GM19025 (cell line): ENCODE results near the gene ULK4.
"Not testable (repeated sequence)": the region's sequence is repeated elsewhere in the genome, so short reads cannot be mapped to it uniquely, and the experiment has no call there.

ENCODE experiments used
- ATAC-seq: cut with Tn5 transposase; IDR thresholded peaks from one replicate; pipeline ENCODE4 v1.9.1; 2021; ENCODE audit warnings: mild to moderate bottlenecking, low read depth, moderate library complexity; ENCODE audit not compliant: unreplicated experiment

Gene ULK4

DNA sequence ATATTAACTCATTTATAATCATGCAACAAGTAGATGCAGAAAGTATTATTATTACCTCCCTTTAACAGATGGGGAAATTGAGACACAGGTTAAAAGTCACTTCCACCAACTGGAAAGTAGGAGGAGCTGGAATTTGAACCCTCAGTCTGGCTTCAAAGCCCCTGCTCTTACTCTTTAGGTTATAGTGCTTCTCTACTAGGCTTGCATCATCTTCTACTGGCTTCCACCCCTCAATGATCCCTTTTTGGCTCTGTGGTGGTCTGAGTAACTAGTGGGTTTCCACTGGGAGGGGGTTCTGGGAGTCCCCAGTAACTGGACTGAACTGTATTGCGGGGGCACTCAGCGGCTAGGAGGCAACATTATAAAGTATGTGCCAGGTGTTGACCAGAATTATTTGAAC is 671.6 kb downstream of the ULK4 start:
- no peak for ATAC-seq

DNA sequence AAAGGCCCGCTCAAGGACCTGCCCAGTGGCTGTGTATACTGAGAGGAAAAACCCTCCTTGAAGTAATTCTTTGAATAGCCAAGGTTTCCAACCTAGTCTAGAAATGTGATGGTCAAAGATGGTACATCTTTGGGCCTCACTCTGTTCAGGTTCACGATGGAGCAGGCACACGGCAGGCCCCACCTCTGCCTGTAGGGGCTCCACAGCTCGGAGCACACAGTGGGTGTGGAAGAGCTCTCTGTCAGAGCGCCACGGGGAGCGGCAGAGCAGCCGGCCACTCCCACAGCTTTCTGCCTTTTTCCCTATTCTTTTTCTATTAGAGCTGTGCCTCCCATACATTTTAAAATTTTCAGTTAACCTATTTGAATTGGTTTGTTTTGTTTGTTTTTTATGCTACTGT is 673.1 kb downstream of the ULK4 start:
- ATAC-seq: no peak

DNA sequence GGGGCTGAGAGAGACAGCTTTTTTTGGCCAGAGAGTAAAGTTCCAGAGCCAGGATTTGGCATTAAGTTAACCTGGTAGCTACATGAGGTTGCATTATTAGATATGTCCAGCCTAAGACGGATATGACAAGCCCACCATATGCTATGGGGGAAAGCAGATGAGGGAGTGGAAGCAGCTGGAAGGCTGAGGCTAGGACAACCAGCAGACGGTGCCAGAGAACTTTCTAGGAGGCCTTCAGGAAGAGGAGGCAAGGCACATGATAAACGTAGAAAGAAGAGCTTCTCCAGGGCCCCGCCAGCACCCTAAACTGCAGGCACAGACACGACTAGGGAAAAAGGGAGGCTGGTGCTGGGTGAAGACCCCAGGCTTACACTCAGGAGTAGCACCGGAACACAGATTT is 675.6 kb downstream of the ULK4 start:
- no peak for ATAC-seq

DNA sequence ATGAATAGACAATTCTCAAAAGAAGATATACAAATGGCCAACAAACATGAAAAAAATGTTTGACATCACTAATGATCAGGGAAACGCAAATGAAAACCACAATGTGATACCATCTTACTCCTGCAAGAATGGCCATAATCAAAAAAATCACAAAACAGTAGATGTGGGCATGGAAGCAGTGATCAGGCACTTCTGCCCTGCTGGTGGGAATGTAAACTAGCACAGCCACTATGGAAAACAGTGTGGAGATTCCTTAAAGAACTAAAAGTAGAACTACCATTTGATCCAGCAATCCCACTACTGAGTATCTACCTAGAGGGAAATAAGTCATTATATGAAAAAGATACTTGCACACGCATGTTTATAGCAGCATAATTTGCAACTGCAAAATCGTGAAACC is 677.0 kb downstream of the ULK4 start:
- not testable (repeated sequence) for ATAC-seq

DNA sequence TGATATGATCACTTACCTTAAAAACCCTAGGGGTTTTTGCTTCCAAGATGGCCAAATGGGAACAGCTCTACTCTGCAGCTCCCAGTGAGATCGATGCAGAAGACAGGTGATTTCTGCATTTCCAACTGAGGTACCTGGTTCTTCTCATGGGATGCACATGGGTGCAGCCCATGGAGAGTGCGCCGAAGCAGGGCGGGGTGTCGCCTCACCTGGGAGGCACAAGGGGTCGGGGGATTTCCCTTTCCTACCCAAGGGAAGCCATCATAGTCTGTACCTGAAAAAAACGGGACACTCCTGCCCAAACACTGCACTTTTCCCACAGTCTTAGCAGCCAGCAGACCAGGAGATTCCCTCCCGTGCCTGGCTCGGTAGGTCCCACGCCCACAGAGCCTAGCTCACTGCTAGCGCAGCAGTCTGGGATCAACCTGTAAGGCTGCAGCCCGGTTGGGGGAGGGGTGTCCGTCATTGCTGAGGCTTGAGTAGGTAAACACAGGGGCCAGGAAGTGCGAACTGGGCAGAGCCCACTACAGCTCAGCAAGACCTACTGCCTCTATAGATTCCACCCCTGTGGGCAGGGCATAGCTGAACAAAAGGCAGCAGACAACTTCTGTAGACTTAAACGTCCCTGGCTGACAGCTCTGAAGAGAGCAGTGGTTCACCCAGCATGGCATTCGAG is 684.0 kb downstream of the ULK4 start:
- no peak for ATAC-seq

DNA sequence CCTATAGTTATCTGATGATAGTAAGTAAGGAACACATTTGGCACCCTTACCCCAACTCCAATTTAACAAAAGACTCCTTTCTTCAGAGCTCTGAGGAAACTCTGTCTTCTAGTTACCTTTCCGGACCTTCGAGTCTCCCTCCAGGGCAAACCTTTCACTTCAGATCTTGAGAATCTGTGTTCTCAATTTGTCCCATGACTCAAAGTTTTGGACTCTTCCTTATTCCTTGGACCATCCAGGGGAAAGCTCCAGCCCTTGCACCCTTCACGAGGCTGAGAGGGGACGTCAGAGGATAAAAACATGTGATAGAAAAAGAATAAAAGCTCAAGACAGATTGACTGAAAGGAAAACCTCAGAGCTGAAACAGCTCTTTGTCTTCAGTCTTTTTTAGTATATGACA is 685.7 kb downstream of the ULK4 start:
- no peak for ATAC-seq

DNA sequence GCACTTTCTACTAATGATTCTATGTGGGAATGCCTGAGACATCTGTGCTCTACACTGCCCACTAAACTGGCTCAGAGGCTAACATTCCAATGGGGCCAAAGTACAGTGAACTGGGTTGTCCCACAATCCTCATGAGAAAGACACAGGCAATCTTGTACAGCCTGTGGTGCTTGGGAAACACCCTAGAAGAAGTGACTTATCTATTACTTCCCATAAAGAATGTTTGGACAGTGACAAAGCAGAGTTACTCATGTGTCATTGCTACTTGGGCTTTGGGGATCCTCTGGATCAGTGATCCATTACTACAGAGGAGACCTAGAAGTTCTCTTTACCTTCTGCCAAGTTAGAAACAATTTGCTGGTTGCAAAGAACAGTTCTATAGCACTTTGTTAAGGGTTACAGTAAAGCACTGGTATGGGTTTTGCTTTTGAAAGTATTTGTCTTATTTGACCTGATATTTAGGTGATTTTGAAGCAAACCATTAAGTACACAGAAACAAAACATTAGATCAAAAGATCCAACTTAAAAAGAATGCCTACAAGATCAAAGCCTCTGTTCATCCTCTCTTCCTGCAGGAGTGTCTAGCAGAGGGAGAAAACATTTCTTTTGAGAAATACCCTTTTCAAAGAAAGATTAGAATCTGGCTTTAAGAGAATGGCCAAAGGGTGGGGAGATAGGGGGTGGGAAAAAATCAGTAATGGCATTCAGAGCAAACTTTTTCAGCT is 686.8 kb downstream of the ULK4 start:
- ATAC-seq: no peak

DNA sequence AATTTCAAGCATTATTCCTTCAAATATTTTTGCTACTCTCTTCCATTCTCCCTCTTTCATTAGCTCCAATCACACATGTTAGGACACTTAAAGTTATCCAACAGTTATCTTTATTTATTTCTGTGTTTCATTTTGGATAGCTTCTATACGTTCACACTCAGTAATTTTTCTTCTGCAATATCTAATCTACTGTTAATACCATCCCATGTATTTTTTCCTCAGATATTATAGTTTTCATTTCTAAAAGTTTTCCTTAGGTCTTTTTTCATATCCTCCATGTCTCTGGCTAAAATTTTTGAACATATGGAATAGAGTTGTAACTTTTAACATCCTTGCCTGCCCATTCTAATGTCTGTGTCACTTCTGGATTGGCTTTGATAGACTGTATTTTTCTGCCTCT is 689.2 kb downstream of the ULK4 start:
- ATAC-seq: no peak

DNA sequence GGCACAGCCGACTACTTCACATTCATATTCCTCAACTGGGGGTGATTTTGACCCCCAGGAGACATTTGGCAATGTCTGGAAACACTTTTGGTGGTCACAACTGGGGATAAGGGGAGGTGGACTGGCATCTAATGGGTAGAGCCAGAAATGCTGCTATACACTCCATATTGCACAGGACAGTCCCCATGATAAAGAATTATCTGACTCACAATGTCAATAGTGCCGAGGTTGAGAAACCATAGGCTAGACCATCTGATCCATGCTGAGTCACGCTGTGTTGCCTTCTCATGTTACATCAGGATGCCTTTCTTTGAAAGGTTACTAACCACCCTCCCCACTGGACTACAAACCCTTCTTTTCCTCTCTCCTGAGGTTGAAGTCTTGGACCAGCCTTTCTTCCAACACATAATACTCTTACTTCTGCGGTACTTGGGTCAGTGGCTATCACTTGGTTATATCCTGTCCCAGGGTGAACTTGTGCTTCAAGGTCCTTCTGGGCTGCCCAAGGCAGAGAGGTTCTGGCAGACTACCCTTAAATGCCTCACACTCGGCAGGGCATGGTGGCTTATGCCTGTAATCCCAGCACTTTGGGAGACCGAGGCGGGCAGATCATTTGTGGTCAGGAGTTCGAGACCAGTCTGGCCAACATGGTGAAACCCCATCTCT is 693.8 kb downstream of the ULK4 start:
- no peak for ATAC-seq

DNA sequence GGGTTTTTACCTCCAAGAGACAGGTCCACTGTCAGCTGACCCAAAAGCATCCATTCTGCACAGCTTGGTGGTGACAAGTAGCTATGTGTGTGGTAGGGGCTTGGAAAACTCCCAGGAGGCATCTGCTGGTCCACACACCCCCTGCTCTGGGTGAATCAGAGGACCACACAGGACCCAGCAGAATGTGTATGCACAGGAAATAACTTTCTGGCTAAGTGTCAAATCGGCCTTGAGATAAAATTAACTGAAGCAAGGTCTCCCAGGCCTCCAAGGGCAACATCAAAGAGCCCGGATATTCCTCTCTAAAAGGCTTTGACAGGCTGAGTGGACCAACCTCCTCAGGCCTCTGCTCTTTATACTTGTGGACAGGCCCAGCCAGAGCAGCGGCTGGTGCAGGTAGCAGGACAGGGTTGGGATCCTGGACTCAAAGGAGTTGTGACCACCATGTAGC is 696.1 kb downstream of the ULK4 start:
- no peak for ATAC-seq

DNA sequence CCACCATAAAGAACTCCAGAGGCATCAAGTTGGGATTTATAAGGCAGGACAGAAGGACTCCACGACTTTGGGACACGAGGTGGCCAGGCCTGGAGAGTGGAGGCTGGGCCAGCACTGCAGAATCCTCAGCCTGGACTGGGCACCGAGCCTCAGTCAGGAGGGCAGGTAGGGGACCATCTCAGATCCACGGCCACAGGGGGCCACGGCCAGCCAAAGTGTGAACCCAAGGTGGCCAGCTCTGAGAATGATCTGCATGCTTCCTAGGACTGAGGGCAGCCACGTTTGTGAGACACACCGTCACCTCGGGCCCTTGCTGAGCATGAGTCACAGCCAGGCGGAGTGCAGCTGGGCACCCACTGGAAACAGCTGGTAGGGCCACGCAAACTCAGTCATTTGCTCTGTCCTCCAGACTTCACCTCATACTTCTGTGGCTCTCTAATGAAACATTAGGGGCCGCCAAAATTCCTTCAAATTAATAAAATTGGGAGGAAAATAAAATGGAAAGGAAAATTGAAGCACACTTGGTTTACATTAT is 696.8 kb downstream of the ULK4 start:
- no peak for ATAC-seq

DNA sequence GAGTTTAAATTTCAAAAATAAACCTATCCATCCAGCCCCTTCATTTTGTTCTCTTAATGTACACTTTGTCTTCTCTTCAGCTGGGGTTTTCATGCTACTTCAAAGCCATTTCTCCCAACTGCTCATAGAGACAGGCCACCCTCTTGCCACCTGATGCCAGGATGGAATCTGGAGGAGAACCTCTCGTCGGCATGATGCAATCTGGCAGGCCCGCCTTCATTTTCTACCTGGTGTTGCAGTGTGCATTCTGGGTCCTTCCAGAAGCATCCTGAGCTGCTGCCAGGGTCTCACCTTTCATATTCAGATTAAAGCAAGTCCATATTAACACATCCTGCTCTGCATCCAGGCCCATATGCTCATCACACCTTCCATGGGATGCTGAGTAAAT is 701.8 kb downstream of the ULK4 start:
- no peak for ATAC-seq

DNA sequence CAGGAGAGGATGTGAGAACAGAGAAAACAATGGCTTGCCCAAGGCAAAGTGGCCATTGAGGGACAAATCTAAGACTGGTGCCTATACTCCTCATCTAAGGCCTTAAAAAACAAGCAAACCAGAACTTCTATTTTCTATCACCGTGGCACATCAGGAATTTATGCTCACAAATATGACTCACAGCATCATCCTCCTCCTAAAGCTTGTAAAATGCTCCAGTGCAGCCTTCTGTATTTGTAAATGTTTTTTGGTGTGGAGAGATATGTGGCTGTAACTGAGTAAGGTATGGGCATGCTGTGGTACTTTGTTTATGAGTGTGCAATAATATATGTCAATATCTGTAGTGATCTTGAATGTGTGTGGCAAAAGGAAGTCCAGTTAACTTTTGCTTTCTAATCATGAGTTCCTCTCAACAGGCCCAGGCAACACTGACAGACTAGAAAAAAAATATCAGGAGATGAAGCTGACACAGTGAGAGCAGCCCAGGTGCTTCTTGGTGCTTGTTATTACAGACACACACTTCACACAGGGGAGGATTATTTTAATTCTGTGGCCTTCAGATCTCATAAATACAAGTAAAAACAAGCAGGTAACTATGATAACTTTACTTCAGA is 702.3 kb downstream of the ULK4 start:
- ATAC-seq: no peak

DNA sequence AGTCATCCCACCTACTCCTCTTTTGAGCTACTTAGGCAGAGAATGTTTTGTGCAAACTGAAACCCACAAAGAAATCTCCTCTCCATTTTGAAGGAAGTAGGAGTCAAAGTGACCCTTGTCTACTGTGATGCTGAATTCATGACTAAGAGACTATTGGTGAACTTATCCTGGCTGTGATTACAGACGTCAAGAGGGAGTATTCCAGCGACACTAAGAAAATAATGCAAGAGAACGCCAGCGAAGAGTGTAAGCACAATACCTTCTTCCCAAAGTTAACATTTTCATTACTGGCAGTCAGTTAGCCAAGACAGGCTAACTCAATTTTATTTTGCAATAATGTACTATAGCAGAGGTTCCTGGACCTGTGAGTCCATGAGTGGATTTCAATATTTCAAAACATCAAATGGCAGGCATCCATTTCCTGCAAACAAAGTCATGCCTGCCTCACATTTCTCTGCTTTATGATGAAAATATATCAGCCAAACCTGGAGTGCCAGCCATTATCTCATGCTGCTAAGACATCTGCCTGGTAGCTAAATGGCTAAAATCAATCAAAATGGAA is 703.6 kb downstream of the ULK4 start:
- no peak for ATAC-seq

DNA sequence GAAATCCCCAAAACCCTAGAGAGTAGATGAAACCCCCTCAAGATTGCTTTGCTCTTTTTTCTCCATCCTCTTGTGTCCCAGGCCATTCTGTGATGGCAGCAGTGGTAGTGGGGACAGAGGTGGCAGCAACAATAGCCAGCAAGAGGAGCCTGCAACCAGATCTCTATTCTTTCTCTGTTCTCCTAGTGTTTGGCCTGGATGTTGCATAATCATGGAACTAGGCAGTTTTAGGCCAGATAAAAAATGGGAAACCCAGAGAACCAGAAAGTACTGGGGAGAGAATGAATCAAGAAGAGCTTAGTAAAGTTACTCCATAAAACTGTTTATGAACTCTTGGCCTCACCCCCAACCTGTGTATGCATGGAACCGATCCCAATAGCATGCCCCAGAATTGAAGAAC is 710.3 kb downstream of the ULK4 start:
- ATAC-seq: no peak

DNA sequence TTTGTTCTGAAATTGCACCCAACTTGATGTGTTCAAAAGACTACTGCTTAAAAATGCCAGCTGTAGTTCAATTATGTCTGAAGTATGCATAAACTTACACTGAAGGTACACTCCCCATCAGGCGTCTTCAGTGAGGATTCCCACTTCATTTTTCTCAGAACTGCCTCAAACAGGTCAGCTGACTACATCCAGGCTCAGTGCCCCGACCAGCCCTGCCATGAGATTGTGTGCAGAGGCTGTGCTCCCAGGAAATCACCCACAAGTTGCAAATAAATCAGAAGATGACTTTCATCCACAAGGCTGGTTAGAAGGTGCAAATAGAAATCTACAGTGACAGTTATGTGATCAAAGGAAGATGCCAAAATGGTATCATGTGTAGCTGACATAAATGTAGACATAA is 711.1 kb downstream of the ULK4 start:
- no peak for ATAC-seq

DNA sequence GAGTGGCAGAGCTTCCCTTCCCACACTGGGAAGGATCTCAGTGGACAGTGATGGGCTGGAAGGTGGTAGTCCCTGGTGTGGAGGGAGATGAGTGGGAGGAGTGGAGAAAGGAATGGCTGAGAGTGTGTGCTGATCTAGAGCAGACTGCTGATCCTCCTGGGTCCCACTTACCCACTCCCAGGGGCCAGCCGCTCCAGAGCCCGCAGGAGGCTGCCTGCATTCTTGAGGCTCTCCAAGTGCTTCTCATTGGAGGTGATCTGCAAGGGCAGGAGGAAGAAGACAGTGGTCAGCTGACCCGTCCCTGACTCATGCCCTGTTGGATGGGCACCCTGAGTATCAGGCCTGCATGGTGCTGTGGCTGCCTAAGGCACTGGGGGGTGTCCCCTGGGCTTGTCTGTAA is 712.6 kb downstream of the ULK4 start:
- no peak for ATAC-seq

DNA sequence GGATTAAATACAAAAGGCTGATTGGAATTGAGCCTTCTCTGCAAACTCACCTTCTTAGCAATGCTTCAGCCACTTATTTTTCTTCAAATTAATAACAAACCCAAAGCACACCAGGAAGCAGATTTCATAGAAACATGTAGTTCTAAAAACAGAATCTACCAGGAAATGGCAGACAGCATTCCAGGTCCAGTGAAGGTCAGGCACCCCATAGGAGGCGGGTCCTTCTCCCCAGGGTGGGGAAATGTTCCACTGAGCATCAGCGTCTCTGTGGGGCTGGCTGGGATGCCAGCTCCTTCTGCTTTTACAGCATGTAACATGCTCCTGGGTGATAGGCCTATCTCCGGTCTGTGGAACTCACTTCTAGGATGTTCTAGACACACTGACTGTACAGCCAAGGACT is 713.4 kb downstream of the ULK4 start:
- no peak for ATAC-seq

DNA sequence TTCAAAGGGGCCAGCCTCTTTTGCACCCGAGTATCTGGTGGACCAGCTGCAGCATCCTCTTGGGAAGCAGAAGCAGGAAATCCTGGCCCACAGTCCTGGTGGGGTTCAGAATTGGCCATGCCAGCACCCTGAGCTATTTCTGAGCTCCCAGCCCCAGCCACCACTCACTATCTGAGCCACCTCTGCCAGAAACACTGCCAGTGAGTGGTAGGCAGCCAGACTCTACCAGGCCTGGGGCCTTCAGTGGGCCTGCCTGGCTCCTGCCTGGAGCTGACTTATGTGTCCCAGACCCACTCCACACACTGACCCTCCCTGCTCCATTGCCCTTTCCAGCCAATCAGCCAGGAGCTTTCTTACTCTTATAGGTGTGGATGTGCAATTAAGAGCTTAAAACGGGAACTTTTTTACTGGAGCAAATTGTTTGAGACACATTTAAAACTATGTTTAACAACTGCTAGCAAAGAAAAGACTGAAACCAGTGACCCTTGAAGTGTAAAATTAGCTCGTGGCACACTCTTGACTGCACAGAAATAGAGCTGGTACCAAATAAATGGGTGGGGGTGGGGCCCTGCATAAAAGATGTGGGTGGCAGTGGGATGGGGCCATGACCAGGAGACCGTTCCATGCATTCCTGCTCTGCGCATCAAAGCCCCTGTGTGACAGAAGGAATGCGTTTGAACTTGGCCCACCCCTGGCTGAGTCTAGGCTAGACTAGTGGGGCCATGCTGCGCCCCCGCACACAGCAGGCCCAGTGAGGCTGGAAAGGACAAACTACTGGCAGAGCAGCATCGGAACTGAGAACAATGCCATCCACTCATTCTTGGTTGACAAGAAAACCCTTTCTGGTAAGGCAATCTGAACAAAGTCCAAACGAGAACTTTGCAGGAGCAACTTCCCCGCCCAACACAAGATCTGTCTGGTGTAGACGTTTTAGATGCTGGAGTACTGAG is 714.6 kb downstream of the ULK4 start:
- no peak for ATAC-seq
